ENCODE measurements around the gene KRT77. TPM values are rescaled to one million over a fixed set of nuclear protein-coding genes. Genes with fewer than 3 reads are reported as not detected.

KRT77 gene
- total RNA-seq, 1 donor: not detected

GRCh38 chr12:52691076-52691840 lies 12.1 kb downstream of the KRT77 start:
- Histone ChIP-seq H3K27me3 (ENCODE audit: insufficient read depth, low read length) (peaks cover 17% of the 10 kb centered on the region), H3K4me3 (ENCODE audit: low read length) (peak overlapping the region; percentile 24), H3K4me1 (ENCODE audit: insufficient read depth, low read length) (peaks cover 8% of the 10 kb centered on the region), H3K9me3 (ENCODE audit: low read depth, low read length) (no peaks in the 10 kb centered on the region)

- no peaks in the 10 kb centered on the region for H3K9me3 ChIP-seq (ENCODE audit: low read depth, low read length)
- H3K4me1 ChIP-seq (ENCODE audit: insufficient read depth, low read length): peaks cover 8% of the 10 kb centered on the region
- H3K27me3 ChIP-seq (ENCODE audit: insufficient read depth, low read length): peaks cover 17% of the 10 kb centered on the region
- H3K4me3 ChIP-seq (ENCODE audit: low read length): peak overlapping the region; percentile 24
Measured at GRCh38 chr12:52690351-52691075, 12.8 kb downstream of the KRT77 start.

- peaks cover 17% of the 10 kb centered on the region for H3K27me3 ChIP-seq (ENCODE audit: insufficient read depth, low read length)
- no peaks in the 10 kb centered on the region for H3K9me3 ChIP-seq (ENCODE audit: low read depth, low read length)
- peaks cover 8% of the 10 kb centered on the region for H3K4me1 ChIP-seq (ENCODE audit: insufficient read depth, low read length)
- no peak overlapping the region for H3K4me3 ChIP-seq (ENCODE audit: low read length)
Measured at GRCh38 chr12:52689936-52690335, 13.4 kb downstream of the KRT77 start.

- peaks cover 17% of the 10 kb centered on the region for H3K27me3 ChIP-seq (ENCODE audit: insufficient read depth, low read length)
- H3K4me3 ChIP-seq (ENCODE audit: low read length): no peak overlapping the region
- peaks cover 8% of the 10 kb centered on the region for H3K4me1 ChIP-seq (ENCODE audit: insufficient read depth, low read length)
- H3K9me3 ChIP-seq (ENCODE audit: low read depth, low read length): no peaks in the 10 kb centered on the region
Measured at GRCh38 chr12:52689239-52689638, 14.1 kb downstream of the KRT77 start.

GRCh38 chr12:52688481-52688880 lies 14.8 kb downstream of the KRT77 start:
- Histone ChIP-seq H3K27me3 (ENCODE audit: insufficient read depth, low read length) (peaks cover 17% of the 10 kb centered on the region), H3K4me1 (ENCODE audit: insufficient read depth, low read length) (peaks cover 8% of the 10 kb centered on the region), H3K4me3 (ENCODE audit: low read length) (no peak overlapping the region), H3K9me3 (ENCODE audit: low read depth, low read length) (no peaks in the 10 kb centered on the region)

- no peaks in the 10 kb centered on the region for H3K9me3 ChIP-seq (ENCODE audit: low read depth, low read length)
- no peak overlapping the region for H3K4me3 ChIP-seq (ENCODE audit: low read length)
- H3K27me3 ChIP-seq (ENCODE audit: insufficient read depth, low read length): peaks cover 17% of the 10 kb centered on the region
Measured at GRCh38 chr12:52687497-52688385, 15.6 kb downstream of the KRT77 start.

GRCh38 chr12:52686756-52687487 lies 16.4 kb downstream of the KRT77 start:
- H3K27me3 ChIP-seq (ENCODE audit: insufficient read depth, low read length): peaks cover 14% of the 10 kb centered on the region
- H3K4me3 ChIP-seq (ENCODE audit: low read length): no peak overlapping the region
- no peaks in the 10 kb centered on the region for H3K9me3 ChIP-seq (ENCODE audit: low read depth, low read length)
- H3K4me1 ChIP-seq (ENCODE audit: insufficient read depth, low read length): peaks cover 10% of the 10 kb centered on the region

More at GRCh38 chr12:52687497-52688385, 15.6 kb downstream of the KRT77 start:
- peaks cover 8% of the 10 kb centered on the region for H3K4me1 ChIP-seq (ENCODE audit: insufficient read depth, low read length)

- no peak overlapping the region for H3K4me3 ChIP-seq (ENCODE audit: low read length)
- peaks cover 9% of the 10 kb centered on the region for H3K27me3 ChIP-seq (ENCODE audit: insufficient read depth, low read length)
- H3K9me3 ChIP-seq (ENCODE audit: low read depth, low read length): no peaks in the 10 kb centered on the region
- peaks cover 16% of the 10 kb centered on the region for H3K4me1 ChIP-seq (ENCODE audit: insufficient read depth, low read length)
Measured at GRCh38 chr12:52686063-52686462, 17.3 kb downstream of the KRT77 start.

GRCh38 chr12:52685406-52685890 lies 17.9 kb downstream of the KRT77 start:
- peaks cover 14% of the 10 kb centered on the region for H3K4me1 ChIP-seq (ENCODE audit: insufficient read depth, low read length)
- no peak overlapping the region for H3K4me3 ChIP-seq (ENCODE audit: low read length)
- no peaks in the 10 kb centered on the region for H3K9me3 ChIP-seq (ENCODE audit: low read depth, low read length)
- peaks cover 4% of the 10 kb centered on the region for H3K27me3 ChIP-seq (ENCODE audit: insufficient read depth, low read length)

- no peaks in the 10 kb centered on the region for H3K9me3 ChIP-seq (ENCODE audit: low read depth, low read length)
- H3K4me3 ChIP-seq (ENCODE audit: low read length): no peak overlapping the region
Measured at GRCh38 chr12:52684431-52684830, 18.9 kb downstream of the KRT77 start.

GRCh38 chr12:52683575-52684300 lies 19.6 kb downstream of the KRT77 start:
- no peaks in the 10 kb centered on the region for H3K9me3 ChIP-seq (ENCODE audit: low read depth, low read length)
- H3K4me1 ChIP-seq (ENCODE audit: insufficient read depth, low read length): peaks cover 12% of the 10 kb centered on the region
- H3K4me3 ChIP-seq (ENCODE audit: low read length): no peak overlapping the region
- no peaks in the 10 kb centered on the region for H3K27me3 ChIP-seq (ENCODE audit: insufficient read depth, low read length)

More at GRCh38 chr12:52684431-52684830, 18.9 kb downstream of the KRT77 start:
- H3K4me1 ChIP-seq (ENCODE audit: insufficient read depth, low read length): peaks cover 12% of the 10 kb centered on the region
- no peaks in the 10 kb centered on the region for H3K27me3 ChIP-seq (ENCODE audit: insufficient read depth, low read length)

GRCh38 chr12:52682938-52683574 lies 20.3 kb downstream of the KRT77 start:
- H3K9me3 ChIP-seq (ENCODE audit: low read depth, low read length): no peaks in the 10 kb centered on the region
- H3K4me1 ChIP-seq (ENCODE audit: insufficient read depth, low read length): peaks cover 12% of the 10 kb centered on the region
- H3K27me3 ChIP-seq (ENCODE audit: insufficient read depth, low read length): no peaks in the 10 kb centered on the region
- no peak overlapping the region for H3K4me3 ChIP-seq (ENCODE audit: low read length)

- Histone ChIP-seq H3K27me3 (ENCODE audit: insufficient read depth, low read length) (no peaks in the 10 kb centered on the region), H3K4me3 (ENCODE audit: low read length) (no peak overlapping the region), H3K4me1 (ENCODE audit: insufficient read depth, low read length) (peaks cover 12% of the 10 kb centered on the region), H3K9me3 (ENCODE audit: low read depth, low read length) (no peaks in the 10 kb centered on the region)
Measured at GRCh38 chr12:52682381-52682660, 21.0 kb downstream of the KRT77 start.

Data from mononuclear cell (primary cell).